ENCODE measurements around the gene ZFP36. TPM values are rescaled to one million over a fixed set of nuclear protein-coding genes. Genes with fewer than 3 reads are reported as not detected.

Gene ZFP36
- total RNA-seq, 3 donors from 2014 or later (not counting 1 experiment from before 2014, with no cell fraction given) = 1,232 to 2,074 (median 1,769) TPM

DNA sequence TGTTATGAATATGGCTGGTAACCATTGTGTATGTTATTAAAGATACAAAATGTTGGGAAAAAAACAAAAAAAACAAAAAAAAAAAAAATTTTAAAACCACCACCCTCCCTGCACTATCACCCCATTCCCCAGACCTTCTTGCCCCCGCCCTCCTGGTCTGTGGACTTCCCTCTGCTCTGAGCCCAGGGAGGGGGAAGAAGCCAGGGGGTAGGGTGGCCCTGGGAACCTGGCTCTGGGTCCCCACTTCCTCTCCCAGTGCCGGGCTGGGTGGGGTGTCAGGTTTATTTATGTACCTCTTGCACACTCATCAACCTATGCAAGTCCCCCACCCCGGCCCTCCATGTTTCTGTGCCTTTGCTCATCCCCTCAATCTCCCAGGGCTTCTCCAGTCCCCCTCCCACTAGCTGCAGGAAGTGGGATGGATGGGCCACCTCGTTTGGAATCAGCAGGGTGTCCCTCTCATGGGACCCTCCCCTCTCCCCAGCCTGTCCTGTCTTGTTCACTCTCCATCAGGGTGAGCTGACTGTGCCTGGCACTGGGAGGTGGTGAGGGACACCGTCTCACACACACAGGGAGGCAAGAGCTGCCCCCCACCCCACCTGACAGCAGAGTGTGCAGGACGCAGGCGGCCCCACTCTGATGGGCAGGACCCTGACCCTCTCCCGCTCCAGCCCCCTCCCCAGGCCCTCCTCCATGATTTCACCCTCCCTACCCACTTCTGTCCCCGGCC is 21.6 kb upstream of the ZFP36 start:
- peaks cover 8% of the 10 kb centered on the region for H3K36me3 Mint-ChIP-seq
- DNase-seq (no peak), ATAC-seq (no peak)
- H3K4me1 Mint-ChIP-seq = peaks cover 2 to 24% of the 10 kb centered on the region in 2 donors
- intact Hi-C loops (cut with micrococcal nuclease) = no loop called here
- Histone ChIP-seq H3K27ac (ENCODE audit: low read length) (no peak overlapping the region), H3K4me3 (ENCODE audit: low read length) (no peak overlapping the region), H3K9me3 (ENCODE audit: control insufficient read depth, insufficient read depth, low read length) (no peaks in the 10 kb centered on the region), H3K27me3 (ENCODE audit: control insufficient read depth, insufficient read depth, low read length) (no peaks in the 10 kb centered on the region), H3K36me3 (ENCODE audit: control insufficient read depth, insufficient read depth, low read length) (peaks cover 77% of the 10 kb centered on the region), H3K4me1 (ENCODE audit: control insufficient read depth, insufficient read depth, low read length) (peaks cover 6% of the 10 kb centered on the region)
- no peaks in the 10 kb centered on the region for H3K9me3 Mint-ChIP-seq
- 62% methylated on average over 7 of the region's 9 CpGs for WGBS (ENCODE audit: insufficient coverage)
- H3K27ac Mint-ChIP-seq = peak overlapping the region; percentile 15 to 55
- no peak overlapping the region for H3K4me3 Mint-ChIP-seq
- H3K27me3 Mint-ChIP-seq (ENCODE audit: low read depth in 2 of 2) = no peaks in the 10 kb centered on the region
- TF ChIP-seq, protein P1, sequence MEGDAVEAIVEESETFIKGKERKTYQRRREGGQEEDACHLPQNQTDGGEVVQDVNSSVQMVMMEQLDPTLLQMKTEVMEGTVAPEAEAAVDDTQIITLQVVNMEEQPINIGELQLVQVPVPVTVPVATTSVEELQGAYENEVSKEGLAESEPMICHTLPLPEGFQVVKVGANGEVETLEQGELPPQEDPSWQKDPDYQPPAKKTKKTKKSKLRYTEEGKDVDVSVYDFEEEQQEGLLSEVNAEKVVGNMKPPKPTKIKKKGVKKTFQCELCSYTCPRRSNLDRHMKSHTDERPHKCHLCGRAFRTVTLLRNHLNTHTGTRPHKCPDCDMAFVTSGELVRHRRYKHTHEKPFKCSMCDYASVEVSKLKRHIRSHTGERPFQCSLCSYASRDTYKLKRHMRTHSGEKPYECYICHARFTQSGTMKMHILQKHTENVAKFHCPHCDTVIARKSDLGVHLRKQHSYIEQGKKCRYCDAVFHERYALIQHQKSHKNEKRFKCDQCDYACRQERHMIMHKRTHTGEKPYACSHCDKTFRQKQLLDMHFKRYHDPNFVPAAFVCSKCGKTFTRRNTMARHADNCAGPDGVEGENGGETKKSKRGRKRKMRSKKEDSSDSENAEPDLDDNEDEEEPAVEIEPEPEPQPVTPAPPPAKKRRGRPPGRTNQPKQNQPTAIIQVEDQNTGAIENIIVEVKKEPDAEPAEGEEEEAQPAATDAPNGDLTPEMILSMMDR (IDR thresholded peaks at IDR 0.05) = no peak

DNA sequence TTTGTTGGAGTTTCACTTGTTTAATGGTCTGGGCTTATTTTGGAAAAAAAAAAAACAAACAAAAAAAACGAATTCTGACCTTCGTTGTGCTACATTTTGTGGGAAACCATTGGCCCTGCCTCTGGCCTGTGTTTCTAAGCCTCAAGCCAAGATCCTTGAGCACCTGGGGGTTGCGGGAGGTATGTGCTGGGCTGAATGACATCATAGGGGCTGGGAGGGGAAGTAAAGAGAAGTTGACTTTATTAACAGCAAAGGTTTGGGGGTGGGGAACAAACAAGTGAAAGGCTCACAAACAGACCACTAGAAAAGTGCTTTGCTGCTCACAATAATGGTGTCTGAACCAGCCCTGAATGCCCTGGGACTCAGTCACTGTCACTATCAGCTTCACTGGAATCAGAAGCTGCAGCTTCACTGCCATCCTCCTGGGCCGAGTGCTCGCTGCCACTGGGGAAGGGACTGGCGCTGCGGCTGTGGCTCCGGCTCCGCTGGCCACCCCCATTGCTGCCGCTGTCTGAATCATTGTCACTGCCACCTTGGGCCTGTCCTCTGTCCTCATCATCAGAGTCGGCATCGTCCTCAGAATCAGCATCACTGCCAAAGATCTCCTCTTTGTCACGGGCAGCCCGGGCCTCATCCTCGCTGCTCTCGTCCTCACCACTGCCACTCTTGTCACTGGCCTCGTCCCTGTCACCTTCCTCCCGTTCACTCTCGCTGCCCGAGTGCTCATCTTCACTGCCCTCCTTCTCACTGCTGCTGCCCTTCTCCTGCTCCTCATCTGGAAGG is 20.8 kb upstream of the ZFP36 start:
- peak overlapping the region in 1 of 2 donors; percentile 65 for H3K27ac Mint-ChIP-seq
- TF ChIP-seq, protein P1 (IDR thresholded peaks at IDR 0.05) = no peak
- peaks cover 70% of the 10 kb centered on the region for H3K36me3 ChIP-seq (ENCODE audit: control insufficient read depth, insufficient read depth, low read length)
- H3K36me3 Mint-ChIP-seq = peaks cover 8% of the 10 kb centered on the region
- peaks cover 7 to 30% of the 10 kb centered on the region in 2 donors for H3K4me1 Mint-ChIP-seq
- ATAC-seq (no peak), DNase-seq (no peak)
- no peaks in the 10 kb centered on the region for H3K9me3 Mint-ChIP-seq
- no peak overlapping the region for H3K4me3 Mint-ChIP-seq
- no peaks in the 10 kb centered on the region for H3K9me3 ChIP-seq (ENCODE audit: control insufficient read depth, insufficient read depth, low read length)
- no peaks in the 10 kb centered on the region for H3K27me3 Mint-ChIP-seq (ENCODE audit: low read depth in 2 of 2)
- no peak overlapping the region for H3K4me3 ChIP-seq (ENCODE audit: low read length)
- peaks cover 14% of the 10 kb centered on the region for H3K4me1 ChIP-seq (ENCODE audit: control insufficient read depth, insufficient read depth, low read length)
- WGBS (ENCODE audit: insufficient coverage) = 89% methylated on average over 17 of the region's 20 CpGs
- intact Hi-C loops (cut with micrococcal nuclease) = no loop called here
- no peaks in the 10 kb centered on the region for H3K27me3 ChIP-seq (ENCODE audit: control insufficient read depth, insufficient read depth, low read length)
- no peak overlapping the region for H3K27ac ChIP-seq (ENCODE audit: low read length)

DNA sequence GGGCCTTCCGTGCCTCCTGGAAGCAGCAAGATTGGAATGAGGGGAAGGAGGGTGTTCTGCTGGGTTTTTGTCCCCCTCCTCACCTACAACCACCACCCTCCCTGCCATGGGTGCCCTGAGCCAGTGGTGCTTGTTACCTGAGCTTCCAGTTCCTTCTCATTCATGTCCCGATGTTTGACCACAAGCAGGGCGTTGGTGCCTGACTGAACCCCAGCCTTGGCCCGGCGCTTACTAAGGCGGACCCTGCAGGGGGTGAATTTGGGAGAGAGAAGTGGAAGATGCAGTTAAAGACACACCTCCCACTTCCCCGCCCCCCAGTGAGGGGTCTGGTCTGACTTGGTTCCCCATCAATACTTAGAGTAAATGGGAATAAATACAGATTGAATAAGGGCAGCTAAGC is 20.1 kb upstream of the ZFP36 start:
- H3K27ac Mint-ChIP-seq = peak overlapping the region; percentile 41 to 65
- Histone ChIP-seq H3K27me3 (ENCODE audit: control insufficient read depth, insufficient read depth, low read length) (no peaks in the 10 kb centered on the region), H3K4me3 (ENCODE audit: low read length) (no peak overlapping the region), H3K4me1 (ENCODE audit: control insufficient read depth, insufficient read depth, low read length) (peaks cover 16% of the 10 kb centered on the region), H3K36me3 (ENCODE audit: control insufficient read depth, insufficient read depth, low read length) (peaks cover 63% of the 10 kb centered on the region), H3K27ac (ENCODE audit: low read length) (no peak overlapping the region), H3K9me3 (ENCODE audit: control insufficient read depth, insufficient read depth, low read length) (no peaks in the 10 kb centered on the region)
- WGBS (ENCODE audit: insufficient coverage) = 100% methylated on average over 5 of the region's 7 CpGs
- peaks cover under 1% of the 10 kb centered on the region for H3K36me3 Mint-ChIP-seq
- intact Hi-C loops (cut with micrococcal nuclease) = no loop called here
- no peaks in the 10 kb centered on the region for H3K27me3 Mint-ChIP-seq (ENCODE audit: low read depth in 2 of 2)
- H3K4me3 Mint-ChIP-seq = peak overlapping the region; percentile 21
- no peak for DNase-seq
- no peaks in the 10 kb centered on the region for H3K9me3 Mint-ChIP-seq
- ATAC-seq = no peak
- H3K4me1 Mint-ChIP-seq = peaks cover 15 to 31% of the 10 kb centered on the region in 2 donors
- TF ChIP-seq, protein P1 (IDR thresholded peaks at IDR 0.05) = no peak
